BLaER1 (cell line): ENCODE results near the gene SPAG5.

Experiments
- H3K27ac ChIP-seq: shearing (Covaris generic); formaldehyde crosslinking; 2 replicates; pipeline ENCODE4 v1.8.1; 2022
- H3K27me3 ChIP-seq: shearing (Covaris generic); formaldehyde crosslinking; 2 replicates; pipeline ENCODE4 v1.8.1; 2022
- H3K36me3 ChIP-seq: shearing (Covaris generic); formaldehyde crosslinking; 2 replicates; pipeline ENCODE4 v1.8.1; 2022
- H3K4me1 ChIP-seq: shearing (Covaris generic); formaldehyde crosslinking; 2 replicates; pipeline ENCODE4 v1.8.1; 2022
- H3K4me2 ChIP-seq: shearing (Covaris generic); formaldehyde crosslinking; 2 replicates; pipeline ENCODE4 v1.8.1; 2022
- H3K4me3 ChIP-seq: shearing (Covaris generic); formaldehyde crosslinking; 2 replicates; pipeline ENCODE4 v1.8.1; 2022
- H3K9ac ChIP-seq: shearing (Covaris generic); formaldehyde crosslinking; 2 replicates; pipeline ENCODE4 v1.8.1; 2022
- H3K9me3 ChIP-seq: shearing (Covaris generic); formaldehyde crosslinking; 2 replicates; pipeline ENCODE4 v1.8.1; 2022
- H4K20me1 ChIP-seq: shearing (Covaris generic); formaldehyde crosslinking; 2 replicates; pipeline ENCODE4 v1.8.1; 2022
- Cebpa-rat ChIP-seq: shearing (Covaris generic); IDR thresholded peaks from 2 replicates; pipeline ENCODE4 v1.8.1; 2022

SPAG5 gene, protein sequence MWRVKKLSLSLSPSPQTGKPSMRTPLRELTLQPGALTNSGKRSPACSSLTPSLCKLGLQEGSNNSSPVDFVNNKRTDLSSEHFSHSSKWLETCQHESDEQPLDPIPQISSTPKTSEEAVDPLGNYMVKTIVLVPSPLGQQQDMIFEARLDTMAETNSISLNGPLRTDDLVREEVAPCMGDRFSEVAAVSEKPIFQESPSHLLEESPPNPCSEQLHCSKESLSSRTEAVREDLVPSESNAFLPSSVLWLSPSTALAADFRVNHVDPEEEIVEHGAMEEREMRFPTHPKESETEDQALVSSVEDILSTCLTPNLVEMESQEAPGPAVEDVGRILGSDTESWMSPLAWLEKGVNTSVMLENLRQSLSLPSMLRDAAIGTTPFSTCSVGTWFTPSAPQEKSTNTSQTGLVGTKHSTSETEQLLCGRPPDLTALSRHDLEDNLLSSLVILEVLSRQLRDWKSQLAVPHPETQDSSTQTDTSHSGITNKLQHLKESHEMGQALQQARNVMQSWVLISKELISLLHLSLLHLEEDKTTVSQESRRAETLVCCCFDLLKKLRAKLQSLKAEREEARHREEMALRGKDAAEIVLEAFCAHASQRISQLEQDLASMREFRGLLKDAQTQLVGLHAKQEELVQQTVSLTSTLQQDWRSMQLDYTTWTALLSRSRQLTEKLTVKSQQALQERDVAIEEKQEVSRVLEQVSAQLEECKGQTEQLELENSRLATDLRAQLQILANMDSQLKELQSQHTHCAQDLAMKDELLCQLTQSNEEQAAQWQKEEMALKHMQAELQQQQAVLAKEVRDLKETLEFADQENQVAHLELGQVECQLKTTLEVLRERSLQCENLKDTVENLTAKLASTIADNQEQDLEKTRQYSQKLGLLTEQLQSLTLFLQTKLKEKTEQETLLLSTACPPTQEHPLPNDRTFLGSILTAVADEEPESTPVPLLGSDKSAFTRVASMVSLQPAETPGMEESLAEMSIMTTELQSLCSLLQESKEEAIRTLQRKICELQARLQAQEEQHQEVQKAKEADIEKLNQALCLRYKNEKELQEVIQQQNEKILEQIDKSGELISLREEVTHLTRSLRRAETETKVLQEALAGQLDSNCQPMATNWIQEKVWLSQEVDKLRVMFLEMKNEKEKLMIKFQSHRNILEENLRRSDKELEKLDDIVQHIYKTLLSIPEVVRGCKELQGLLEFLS

DNA sequence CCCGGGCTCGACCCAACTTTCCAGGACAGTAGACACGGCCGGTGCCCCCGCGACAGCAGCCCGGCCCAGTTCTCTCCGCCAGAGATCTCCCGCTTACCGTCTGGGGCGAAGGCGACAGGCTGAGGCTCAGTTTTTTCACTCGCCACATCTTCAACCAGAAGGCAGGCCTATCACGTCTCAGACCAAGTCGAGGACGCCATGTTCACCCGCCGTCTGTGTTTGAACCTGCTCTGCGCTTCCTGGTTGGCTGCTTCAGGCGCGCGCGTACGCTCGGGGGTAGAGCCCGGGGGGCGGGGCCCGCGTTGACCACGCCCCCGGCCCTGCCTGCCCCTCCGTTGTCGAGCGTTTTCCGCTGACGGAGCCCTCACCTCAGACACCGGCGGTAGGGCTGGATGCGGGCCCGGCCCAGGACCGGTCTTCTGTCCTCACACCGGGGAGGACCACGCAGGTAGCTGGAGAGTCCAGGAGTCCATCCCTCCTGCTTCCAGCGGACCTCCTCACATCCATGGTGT is at the start of gene SPAG5:
Gene SPAG5 (minus strand): TSS at position 227 of the 512 bp plus-strand sequence. CDS start 79 bp downstream, at position 148.
- no peaks in the 10 kb centered on the region for H4K20me1 ChIP-seq
- TF ChIP-seq Cebpa-rat: no peak
- peaks cover 31% of the 10 kb centered on the region for H3K36me3 ChIP-seq
- H3K27ac ChIP-seq: peak within 1 kb of the TSS; percentile 84
- H3K4me2 ChIP-seq: peak within 1 kb of the TSS; percentile 98
- H3K9ac ChIP-seq: peak within 1 kb of the TSS; percentile 87
- no peaks in the 10 kb centered on the region for H3K9me3 ChIP-seq
- H3K27me3 ChIP-seq: no peaks in the 10 kb centered on the region
- peaks cover 26% of the 10 kb centered on the region for H3K4me1 ChIP-seq
- peak within 1 kb of the TSS; percentile 77 for H3K4me3 ChIP-seq

DNA sequence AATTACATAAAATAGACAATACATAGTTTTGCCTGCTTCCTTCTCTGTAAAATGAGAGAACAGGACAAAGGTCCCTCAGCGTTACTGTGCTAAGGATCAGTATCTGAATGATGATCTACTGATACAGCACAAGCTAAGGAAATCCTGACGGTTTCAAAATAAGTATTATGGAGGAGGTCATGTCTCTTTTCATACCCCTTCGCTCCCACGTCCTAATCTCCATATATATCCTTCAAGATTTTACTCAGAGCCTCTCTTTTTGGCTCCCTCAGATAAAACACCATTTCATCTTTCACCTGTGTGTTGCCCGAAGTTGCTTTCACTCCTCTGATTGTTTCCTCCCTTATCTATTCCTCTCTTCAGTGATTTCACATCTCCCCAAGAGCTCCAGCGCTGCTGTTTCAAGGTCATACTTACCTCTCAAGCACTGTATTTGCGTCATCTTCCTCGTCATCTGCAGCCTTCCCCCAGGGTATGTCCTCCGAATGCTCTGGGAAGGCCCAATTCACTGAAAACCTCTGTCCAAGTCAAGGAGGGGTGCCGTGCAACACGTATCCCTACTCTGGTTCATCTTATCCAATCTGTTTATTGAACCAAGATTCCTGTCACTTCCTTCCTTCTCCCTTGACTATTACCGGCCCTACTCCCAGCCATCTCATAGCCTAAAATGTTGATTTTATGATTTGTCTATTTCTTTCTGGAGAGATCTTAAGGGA is 47.4 kb upstream of the SPAG5 start:
- no peak for TF ChIP-seq Cebpa-rat
- Histone ChIP-seq H3K36me3 (peaks cover 58% of the 10 kb centered on the region), H3K4me3 (peak overlapping the region; percentile 85), H3K4me1 (peaks cover 36% of the 10 kb centered on the region), H4K20me1 (peaks cover 34% of the 10 kb centered on the region), H3K27ac (peak overlapping the region; percentile 77), H3K9ac (peak overlapping the region; percentile 63), H3K4me2 (peak overlapping the region; percentile 86), H3K9me3 (no peaks in the 10 kb centered on the region), H3K27me3 (no peaks in the 10 kb centered on the region)

DNA sequence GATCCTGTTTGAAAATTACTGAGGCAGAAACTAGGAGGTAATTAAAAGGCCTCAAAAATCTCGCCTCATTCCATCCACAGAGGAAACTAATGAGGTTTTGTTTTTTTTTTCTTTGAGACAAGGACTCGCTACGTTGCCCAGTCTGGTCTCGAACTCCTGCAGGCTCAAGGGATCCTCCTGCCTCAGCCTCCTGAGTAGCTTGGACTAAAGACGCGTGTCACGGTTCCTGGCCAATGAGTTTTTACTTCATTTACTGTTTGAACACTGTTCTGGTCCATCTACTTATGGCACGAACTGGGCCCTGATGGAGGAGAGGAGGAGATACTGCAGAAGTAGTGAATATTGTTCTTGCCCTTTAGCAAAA is 46.7 kb upstream of the SPAG5 start:
- Histone ChIP-seq H4K20me1 (peaks cover 40% of the 10 kb centered on the region), H3K9me3 (no peaks in the 10 kb centered on the region), H3K4me3 (peak overlapping the region; percentile 85), H3K4me2 (peak overlapping the region; percentile 86), H3K4me1 (peaks cover 36% of the 10 kb centered on the region), H3K27ac (peak overlapping the region; percentile 77), H3K27me3 (no peaks in the 10 kb centered on the region), H3K36me3 (peaks cover 58% of the 10 kb centered on the region), H3K9ac (peak overlapping the region; percentile 82)
- TF ChIP-seq Cebpa-rat: no peak

DNA sequence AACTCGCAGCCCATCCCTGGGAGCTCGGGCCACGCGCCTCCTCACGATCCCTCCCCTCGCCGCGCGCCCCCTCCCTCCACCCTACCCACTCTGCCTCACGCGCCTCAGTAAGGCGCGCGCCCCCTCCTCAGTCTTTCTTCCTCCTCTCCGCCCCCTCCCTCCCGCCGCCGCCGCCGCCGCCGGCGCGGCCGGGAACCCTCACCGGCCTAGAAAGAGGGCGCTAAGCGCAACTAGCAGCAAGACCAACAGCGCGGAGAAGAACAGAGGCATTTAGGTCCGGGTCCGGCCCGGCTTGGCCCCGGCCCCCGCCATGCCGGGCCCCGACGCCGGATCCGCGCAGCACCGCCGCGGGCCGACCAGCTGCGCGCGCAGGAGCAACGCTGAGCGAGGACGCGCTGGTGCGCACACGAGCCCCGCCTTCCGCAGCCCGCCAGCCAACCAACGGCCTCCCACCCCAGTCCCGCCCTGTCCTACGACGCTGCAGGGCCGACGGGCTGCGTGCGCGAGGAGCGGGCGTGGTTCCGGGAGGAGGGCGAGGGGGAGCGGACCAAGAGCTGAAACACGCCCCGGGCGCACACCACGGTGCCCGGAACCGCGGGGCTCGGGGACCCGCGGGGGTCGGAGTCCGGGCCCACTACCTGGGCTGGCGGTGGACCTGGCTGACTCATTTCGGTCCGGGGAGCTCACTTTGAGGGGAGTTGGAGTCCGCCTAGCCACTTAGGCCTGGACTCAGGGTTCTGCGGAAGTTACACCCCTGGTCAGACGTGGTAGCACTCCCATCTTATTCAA is 46.2 kb upstream of the SPAG5 start, which contains the start of gene BLTP2:
Gene BLTP2 (minus strand): TSS at position 372 of the 789 bp plus-strand sequence. CDS start 102 bp downstream, at position 270.
- H3K27me3 ChIP-seq: no peaks in the 10 kb centered on the region
- H3K9me3 ChIP-seq: no peaks in the 10 kb centered on the region
- peak within 1 kb of the TSS; percentile 77 for H3K27ac ChIP-seq
- peaks cover 46% of the 10 kb centered on the region for H4K20me1 ChIP-seq
- H3K4me3 ChIP-seq: peak within 1 kb of the TSS; percentile 85
- H3K36me3 ChIP-seq: peaks cover 59% of the 10 kb centered on the region
- H3K9ac ChIP-seq: peak within 1 kb of the TSS; percentile 82
- H3K4me2 ChIP-seq: peak within 1 kb of the TSS; percentile 86
- TF ChIP-seq Cebpa-rat: no peak
- peaks cover 36% of the 10 kb centered on the region for H3K4me1 ChIP-seq

DNA sequence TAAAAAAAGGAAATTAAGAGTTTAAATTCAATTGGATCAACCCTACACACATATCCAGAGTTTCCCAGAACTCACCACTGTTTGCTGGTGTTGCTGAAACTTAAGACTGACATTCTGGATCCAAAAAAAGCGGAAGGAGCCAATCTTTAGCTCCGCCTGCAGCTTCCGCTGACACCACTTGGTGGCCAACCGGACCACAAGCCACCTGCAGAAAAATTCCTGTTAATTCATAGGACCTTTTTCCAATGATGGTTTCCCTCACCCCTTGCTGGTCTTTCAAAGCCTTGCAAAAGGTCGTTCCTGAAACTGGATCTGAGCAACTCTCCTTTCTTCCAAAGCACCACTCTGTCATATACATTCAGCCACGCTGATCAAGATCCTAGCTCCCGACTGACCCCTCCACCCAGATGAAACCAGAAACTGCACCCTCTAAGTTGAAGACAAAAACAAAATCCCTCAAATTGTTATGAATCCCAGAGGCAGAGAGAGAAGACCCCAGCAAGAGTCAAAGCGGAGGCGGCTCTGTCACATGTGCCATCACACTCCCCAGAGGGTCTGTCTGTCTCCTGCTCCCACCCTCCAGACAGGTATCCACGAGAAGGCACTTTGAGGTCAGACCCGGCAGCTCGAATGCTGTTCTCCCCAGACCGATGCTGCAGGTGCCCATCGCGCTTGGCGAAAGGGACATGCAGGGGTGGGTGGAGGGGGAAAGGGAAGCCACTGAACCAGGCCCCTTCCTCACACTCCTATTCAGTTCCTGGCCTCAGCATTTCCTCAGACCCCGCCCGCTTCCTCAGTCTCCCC is 45.4 kb upstream of the SPAG5 start:
- H3K27me3 ChIP-seq: no peaks in the 10 kb centered on the region
- peaks cover 36% of the 10 kb centered on the region for H3K4me1 ChIP-seq
- peaks cover 54% of the 10 kb centered on the region for H4K20me1 ChIP-seq
- no peak for TF ChIP-seq Cebpa-rat
- peak overlapping the region; percentile 80 for H3K4me2 ChIP-seq
- H3K4me3 ChIP-seq: peak overlapping the region; percentile 85
- H3K9me3 ChIP-seq: no peaks in the 10 kb centered on the region
- H3K9ac ChIP-seq: peak overlapping the region; percentile 82
- H3K36me3 ChIP-seq: peaks cover 64% of the 10 kb centered on the region
- peak overlapping the region; percentile 77 for H3K27ac ChIP-seq

DNA sequence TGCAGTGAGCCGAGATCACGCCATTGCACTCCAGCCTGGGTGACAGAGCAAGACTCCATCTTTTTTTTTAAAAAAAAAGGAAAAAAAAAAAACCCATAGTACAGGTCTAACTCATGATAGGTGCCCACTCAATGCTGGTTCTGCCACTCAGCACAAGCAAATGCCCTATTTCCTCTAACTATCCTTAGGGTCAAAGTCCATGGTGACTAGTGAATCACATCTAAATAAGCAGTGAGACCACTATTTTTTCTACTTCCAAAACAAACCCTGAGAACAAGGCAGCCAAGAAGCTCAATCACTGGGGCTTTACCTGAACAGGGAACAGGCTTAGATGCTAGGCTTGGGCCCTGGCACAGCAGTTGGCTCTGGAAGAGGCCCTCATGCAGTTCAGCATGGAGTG is 42.8 kb upstream of the SPAG5 start:
- Histone ChIP-seq H3K9ac (0 out of 2 replicates have a peak overlapping the region, but pooled peaks have one; percentile 16), H3K4me1 (peaks cover 27% of the 10 kb centered on the region), H3K4me3 (no peak overlapping the region), H3K36me3 (peaks cover 72% of the 10 kb centered on the region), H3K9me3 (no peaks in the 10 kb centered on the region), H3K27ac (no peak overlapping the region), H3K27me3 (no peaks in the 10 kb centered on the region), H3K4me2 (no peak overlapping the region), H4K20me1 (peaks cover 80% of the 10 kb centered on the region)
- TF ChIP-seq Cebpa-rat: no peak

DNA sequence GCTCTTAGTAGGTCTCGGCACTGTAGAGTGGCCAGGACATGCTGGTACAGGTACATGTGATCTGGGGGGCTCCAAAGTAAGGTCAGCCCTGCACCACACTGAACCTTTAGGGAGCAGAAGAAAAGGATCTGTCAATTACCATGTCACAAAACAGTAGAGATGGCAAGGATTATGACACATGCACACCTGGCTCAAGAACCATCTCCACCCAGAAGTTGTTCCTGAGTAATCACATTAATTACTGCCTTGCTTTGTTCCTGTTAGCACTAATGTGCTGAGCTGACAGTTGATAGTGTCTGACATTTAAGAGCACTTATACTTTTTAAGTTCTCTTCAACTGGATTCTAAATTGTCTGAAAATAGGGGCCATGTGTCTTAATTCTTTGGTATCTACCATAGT is 36.7 kb upstream of the SPAG5 start:
- Histone ChIP-seq H3K27me3 (no peaks in the 10 kb centered on the region), H3K36me3 (peaks cover 100% of the 10 kb centered on the region), H4K20me1 (peaks cover 96% of the 10 kb centered on the region), H3K4me3 (no peak overlapping the region), H3K27ac (no peak overlapping the region), H3K4me2 (no peak overlapping the region), H3K4me1 (no peaks in the 10 kb centered on the region), H3K9me3 (no peaks in the 10 kb centered on the region), H3K9ac (no peak overlapping the region)
- no peak for TF ChIP-seq Cebpa-rat
